Endothelial cell of umbilical vein (primary cell): ENCODE measurements around the gene BABAM2. TPM values are rescaled to one million over a fixed set of nuclear protein-coding genes. Genes with fewer than 3 reads are reported as not detected.
A peak's percentile ranks its signal among the peaks of the same experiment; 100 is the strongest.

Source experiments
- BruUV-seq: library from RNA; stranded (reverse); fragments of 400-500 nt; replicated peaks from 2 replicates; lab custom pipeline; 2021; lab: Mats Ljungman, UMichigan
- CTCF ChIA-PET: fragments of 300-600, 350-600 bp; sonication (Branson Sonifier 250); formaldehyde crosslinking; loops from one replicate; lab custom pipeline; 2021; ENCODE audit warnings: antibody characterized with exemption, inconsistent platforms; lab: Charles Lee
- POLR2A ChIA-PET: fragments of 300-600, 350-600 bp; sonication (Branson Sonifier 250); formaldehyde crosslinking; loops from one replicate; lab custom pipeline; 2021; ENCODE audit warnings: antibody characterized with exemption, inconsistent platforms; lab: Charles Lee
- DNase-seq: peaks from one replicate; pipeline ENCODE4 v3.0.0-alpha.2; 2011; ENCODE audit warnings: low read depth, low spot score
- FAIRE-seq: peaks from 2 replicates; lab custom pipeline; 2011; peaks lifted over from hg19 to GRCh38; lab: Jason Lieb, UNC
- H2AFZ ChIP-seq: 2 replicates; pipeline ENCODE4 v1.6.0; 2012; ENCODE audit warnings: low read depth, low read length, control low read depth, inconsistent platforms
- H3K27ac ChIP-seq: 2 replicates; pipeline ENCODE4 v1.5.1; 2011; ENCODE audit warnings: low read depth, mild to moderate bottlenecking, control low read depth, low read length, moderate library complexity; ENCODE audit not compliant: insufficient read depth
- H3K27me3 ChIP-seq, 2 experiments: 2 replicates each; pipeline versions ENCODE4 v1.6.0 to v1.6.1; 2011; ENCODE audit warnings: low read length in 2 of 2, mixed read lengths in 1 of 2; ENCODE audit not compliant: control insufficient read depth in 2 of 2, insufficient read depth in 2 of 2
- H3K36me3 ChIP-seq, 2 experiments: 2 replicates in 1 of 2; 3 replicates in 1 of 2; pipeline ENCODE4 v1.5.1; 2011; ENCODE audit warnings: low read length in 2 of 2, mild to moderate bottlenecking in 1 of 2, moderate library complexity in 1 of 2; ENCODE audit not compliant: control insufficient read depth in 2 of 2, insufficient read depth in 2 of 2; ENCODE audit errors: extremely low read depth in 1 of 2
- H3K4me1 ChIP-seq: 3 replicates; pipeline ENCODE4 v1.5.1; 2011; ENCODE audit warnings: mild to moderate bottlenecking, low read length; ENCODE audit not compliant: control insufficient read depth, insufficient read depth; ENCODE audit errors: extremely low read depth
- H3K4me2 ChIP-seq: 2 replicates; pipeline ENCODE4 v1.6.1; 2011; ENCODE audit warnings: low read length, control low read depth, mixed read lengths; ENCODE audit not compliant: insufficient read depth
- H3K4me3 ChIP-seq, 3 experiments: fragments of 200-600 bp in 1 of 3; sonication (generic), shearing (Covaris generic) in 1 of 3; replicated peaks in 1 of 3; 2 replicates each; pipeline ENCODE4 v1.5.1; 2011 to 2016; ENCODE audit warnings: control low read depth in 3 of 3, low read length in 3 of 3, mild to moderate bottlenecking in 2 of 3, inconsistent platforms in 1 of 3, low read depth in 1 of 3, moderate library complexity in 1 of 3; ENCODE audit not compliant: insufficient read depth in 1 of 3
- H3K79me2 ChIP-seq: 2 replicates; pipeline ENCODE4 v1.6.0; 2012; ENCODE audit warnings: low read length, inconsistent platforms; ENCODE audit not compliant: control insufficient read depth, insufficient read depth
- H3K9ac ChIP-seq: replicated peaks from 2 replicates; pipeline ENCODE3; 2011; ENCODE audit warnings: low read length, control low read depth; ENCODE audit not compliant: insufficient read depth; ENCODE audit errors: extremely low read depth
- H3K9me1 ChIP-seq: replicated peaks from 3 replicates; pipeline ENCODE4 v1.6.0; 2011; ENCODE audit warnings: mild to moderate bottlenecking, low read length; ENCODE audit not compliant: control insufficient read depth, insufficient read depth; ENCODE audit errors: extremely low read depth
- H3K9me3 ChIP-seq: replicated peaks from 2 replicates; pipeline ENCODE4 v1.5.1; 2012; ENCODE audit warnings: low read length, inconsistent platforms; ENCODE audit not compliant: control insufficient read depth, insufficient read depth
- H4K20me1 ChIP-seq: replicated peaks from 2 replicates; pipeline ENCODE3; 2011; ENCODE audit warnings: mild to moderate bottlenecking, low read length; ENCODE audit not compliant: control insufficient read depth, insufficient read depth; ENCODE audit errors: extremely low read depth
- CTCF ChIP-seq, 2 donors: IDR thresholded peaks; 1 replicate in 1 of 2; 2 replicates in 1 of 2; pipeline ENCODE4 v1.5.1; 2011; ENCODE audit warnings: low read length in 2 of 2, mild to moderate bottlenecking in 2 of 2, moderate library complexity in 2 of 2, control low read depth in 1 of 2, inconsistent platforms in 1 of 2, low read depth in 1 of 2; ENCODE audit not compliant: insufficient read depth in 1 of 2; ENCODE audit errors: extremely low read depth in 1 of 2
- EZH2 ChIP-seq: IDR thresholded peaks from 2 replicates; pipeline ENCODE4 v1.6.1; 2012; ENCODE audit warnings: borderline replicate concordance, low read depth, mild to moderate bottlenecking, moderate library complexity, low read length, inconsistent platforms; ENCODE audit not compliant: severe bottlenecking
- GATA2 ChIP-seq: IDR thresholded peaks from 2 replicates; pipeline ENCODE4 v1.7.0; 2011; ENCODE audit warnings: low read depth, mild to moderate bottlenecking, moderate library complexity, mixed read lengths, low read length; ENCODE audit not compliant: insufficient read length, insufficient read depth
- JUN ChIP-seq: IDR thresholded peaks from 2 replicates; pipeline ENCODE4 v1.6.1; 2011; ENCODE audit warnings: borderline replicate concordance, low read depth; ENCODE audit not compliant: insufficient read length, insufficient read depth
- MYC ChIP-seq: IDR thresholded peaks from one replicate; pipeline ENCODE4 v1.6.1; 2011; ENCODE audit warnings: mild to moderate bottlenecking, low read depth, low read length
- POLR2A ChIP-seq: IDR thresholded peaks from 2 replicates; pipeline ENCODE4 v1.6.1; 2012; ENCODE audit warnings: low read depth, mild to moderate bottlenecking, control low read depth, low read length
- POLR2AphosphoS5 ChIP-seq: IDR thresholded peaks from 2 replicates; pipeline ENCODE4 v1.6.1; 2012; ENCODE audit warnings: low read depth, mild to moderate bottlenecking, control low read depth, low read length, moderate library complexity; ENCODE audit not compliant: insufficient read depth
- dilution Hi-C: fragments of 300-500 bp; cut with MboI; formaldehyde crosslinking; loops from one replicate; pipeline ENCODE4 v1.15.0; 2019; ENCODE audit warnings: low sequenced_read_pairs; ENCODE audit not compliant: extremely low pct_ligation_motif_present
- intact Hi-C: fragments of 100-400 bp; cut with micrococcal nuclease; formaldehyde crosslinking; loops from one replicate; pipeline ENCODE4 v1.10.0; 2022
- polyA plus RNA-seq, 4 experiments: library from polyadenylated mRNA; depleted of rRNA in 3 of 4; stranded (reverse) in 3 of 4; unstranded in 1 of 4; fragments of >200 nt; gene quantifications; 2 replicates each; pipeline versions ENCODE4 v1.2.1 to v1.2.3, GENCODE V29; 2011 to 2012; ENCODE audit warnings: missing spikeins in 1 of 4
- total RNA-seq: library from RNA; stranded (reverse); gene quantifications from 2 replicates; pipeline ENCODE4 v1.2.3, GENCODE V29; 2021

BABAM2 gene
- total and polyA plus RNA-seq, 2 donors (not counting 3 experiments of a cell fraction or from before 2014, with no cell fraction given) = 19.9 to 27.6 TPM

- POLR2A ChIA-PET = no interaction called here
- H3K4me2 ChIP-seq = no peak overlapping the region
- no peaks in the 10 kb centered on the region for H3K36me3 ChIP-seq
Measured at GRCh38 chr2:28365158-28365557, 474.6 kb downstream of the BABAM2 start.

More at GRCh38 chr2:28365158-28365557, 474.6 kb downstream of the BABAM2 start:
- no peak overlapping the region for H3K4me3 ChIP-seq
- H3K27me3 ChIP-seq = no peaks in the 10 kb centered on the region
- FAIRE-seq = no peak
- H3K27ac ChIP-seq = no peak overlapping the region
- no peak overlapping the region for H2AFZ ChIP-seq
- H3K79me2 ChIP-seq = no peaks in the 10 kb centered on the region
- no TSS peak for BruUV-seq
- peaks cover 22% of the 10 kb centered on the region for H3K4me1 ChIP-seq
- CTCF ChIA-PET = interaction anchor here (1.5 kb wide), 1 partner anchor 9 kb away, joined by 8 read pairs; no protein-coding TSS in a partner anchor
- no peaks in the 10 kb centered on the region for H4K20me1 ChIP-seq
- intact Hi-C loops = no loop called here
- peak; percentile 11 for DNase-seq
- no peak for TF ChIP-seq GATA2
- no peak for TF ChIP-seq POLR2AphosphoS5
- TF ChIP-seq POLR2A = no peak
- no peak for TF ChIP-seq JUN
- no peak for TF ChIP-seq MYC
- no peak for TF ChIP-seq EZH2
- TF ChIP-seq CTCF (IDR thresholded peaks at IDR 0.05; ENCODE audit: extremely low read depth in 1 of 2, insufficient read depth in 1 of 2, low read depth in 1 of 2, low read length in 2 of 2) = no peak
- dilution Hi-C loops = no loop called here
- H3K9ac ChIP-seq = no peak overlapping the region
- no peaks in the 10 kb centered on the region for H3K9me1 ChIP-seq
- no peaks in the 10 kb centered on the region for H3K9me3 ChIP-seq
